ENCODE measurements around the gene RSAD2. TPM values are rescaled to one million over a fixed set of nuclear protein-coding genes. Genes with fewer than 3 reads are reported as not detected.
"Not testable (repeated sequence)": the region's sequence is repeated elsewhere in the genome, so short reads cannot be mapped to it uniquely, and the experiment has no call there.

Gene RSAD2
- total RNA-seq, 1 donor from 2014 or later: 2.2 TPM

- H3K36me3 Mint-ChIP-seq (ENCODE audit: low read depth): peaks cover 11% of the 10 kb centered on the region
- DNase-seq (ENCODE audit: low spot score); H3K4me3 Mint-ChIP-seq; intact Hi-C loops (cut with micrococcal nuclease); H3K27me3 Mint-ChIP-seq (ENCODE audit: insufficient read depth); H3K9me3 Mint-ChIP-seq; H3K27ac Mint-ChIP-seq: not testable (repeated sequence)
- peaks cover 10% of the 10 kb centered on the region for H3K4me1 Mint-ChIP-seq (ENCODE audit: low read depth)
Observed at GRCh38 chr2:6935652-6936020, 58.1 kb downstream of the RSAD2 start.

- H3K36me3 Mint-ChIP-seq (ENCODE audit: low read depth): peaks cover 14% of the 10 kb centered on the region
- H3K27me3 Mint-ChIP-seq (ENCODE audit: insufficient read depth): no peaks in the 10 kb centered on the region
- intact Hi-C loops (cut with micrococcal nuclease): no loop called here
- no peak overlapping the region for H3K4me3 Mint-ChIP-seq
- peaks cover 10% of the 10 kb centered on the region for H3K4me1 Mint-ChIP-seq (ENCODE audit: low read depth)
- no peak overlapping the region for H3K27ac Mint-ChIP-seq
- peaks cover under 1% of the 10 kb centered on the region for H3K9me3 Mint-ChIP-seq
- no peak for DNase-seq (ENCODE audit: low spot score)
Observed at GRCh38 chr2:6937157-6937556, 59.6 kb downstream of the RSAD2 start.

- H3K36me3 Mint-ChIP-seq (ENCODE audit: low read depth): peaks cover 15% of the 10 kb centered on the region
- no peak overlapping the region for H3K27ac Mint-ChIP-seq
- no peak overlapping the region for H3K4me3 Mint-ChIP-seq
- no peak for DNase-seq (ENCODE audit: low spot score)
- intact Hi-C loops (cut with micrococcal nuclease): no loop called here
- H3K4me1 Mint-ChIP-seq (ENCODE audit: low read depth): peaks cover 10% of the 10 kb centered on the region
- no peaks in the 10 kb centered on the region for H3K27me3 Mint-ChIP-seq (ENCODE audit: insufficient read depth)
- no peaks in the 10 kb centered on the region for H3K9me3 Mint-ChIP-seq
Observed at GRCh38 chr2:6937582-6937981, 60.0 kb downstream of the RSAD2 start.

- peaks cover 28% of the 10 kb centered on the region for H3K36me3 Mint-ChIP-seq (ENCODE audit: low read depth)
- no peaks in the 10 kb centered on the region for H3K27me3 Mint-ChIP-seq (ENCODE audit: insufficient read depth)
- no peak overlapping the region for H3K27ac Mint-ChIP-seq
- no peak overlapping the region for H3K4me3 Mint-ChIP-seq
- DNase-seq (ENCODE audit: low spot score): no peak
- intact Hi-C loops (cut with micrococcal nuclease): no loop called here
- no peaks in the 10 kb centered on the region for H3K9me3 Mint-ChIP-seq
- H3K4me1 Mint-ChIP-seq (ENCODE audit: low read depth): peaks cover 23% of the 10 kb centered on the region
Observed at GRCh38 chr2:6939071-6939470, 61.5 kb downstream of the RSAD2 start.

DNA sequence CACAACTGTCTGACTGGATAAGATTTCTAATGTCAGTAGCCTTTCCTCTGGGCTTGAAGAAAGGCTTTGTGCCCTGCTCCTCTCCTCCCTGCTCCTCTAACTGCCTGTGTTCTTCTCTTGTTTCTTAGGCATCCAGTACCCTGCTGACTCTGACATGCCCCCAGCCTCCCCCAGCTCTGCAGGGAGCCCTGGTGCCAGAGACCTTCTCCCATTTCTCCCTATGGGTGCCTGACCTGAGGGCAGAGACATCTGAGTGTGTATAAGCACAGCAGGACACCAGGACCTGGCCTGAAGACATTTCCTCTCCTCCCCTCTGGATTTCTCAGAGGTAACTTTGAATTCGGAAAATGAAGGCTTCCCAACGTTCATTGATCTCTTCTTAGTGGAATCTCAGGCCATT lies 63.2 kb downstream of the RSAD2 start:
- Mint-ChIP-seq H3K36me3 (ENCODE audit: low read depth) (peaks cover 31% of the 10 kb centered on the region), H3K9me3 (no peaks in the 10 kb centered on the region), H3K4me3 (no peak overlapping the region), H3K27me3 (ENCODE audit: insufficient read depth) (no peaks in the 10 kb centered on the region), H3K4me1 (ENCODE audit: low read depth) (peaks cover 27% of the 10 kb centered on the region), H3K27ac (no peak overlapping the region)
- DNase-seq (ENCODE audit: low spot score): no peak
- intact Hi-C loops (cut with micrococcal nuclease): no loop called here

DNA sequence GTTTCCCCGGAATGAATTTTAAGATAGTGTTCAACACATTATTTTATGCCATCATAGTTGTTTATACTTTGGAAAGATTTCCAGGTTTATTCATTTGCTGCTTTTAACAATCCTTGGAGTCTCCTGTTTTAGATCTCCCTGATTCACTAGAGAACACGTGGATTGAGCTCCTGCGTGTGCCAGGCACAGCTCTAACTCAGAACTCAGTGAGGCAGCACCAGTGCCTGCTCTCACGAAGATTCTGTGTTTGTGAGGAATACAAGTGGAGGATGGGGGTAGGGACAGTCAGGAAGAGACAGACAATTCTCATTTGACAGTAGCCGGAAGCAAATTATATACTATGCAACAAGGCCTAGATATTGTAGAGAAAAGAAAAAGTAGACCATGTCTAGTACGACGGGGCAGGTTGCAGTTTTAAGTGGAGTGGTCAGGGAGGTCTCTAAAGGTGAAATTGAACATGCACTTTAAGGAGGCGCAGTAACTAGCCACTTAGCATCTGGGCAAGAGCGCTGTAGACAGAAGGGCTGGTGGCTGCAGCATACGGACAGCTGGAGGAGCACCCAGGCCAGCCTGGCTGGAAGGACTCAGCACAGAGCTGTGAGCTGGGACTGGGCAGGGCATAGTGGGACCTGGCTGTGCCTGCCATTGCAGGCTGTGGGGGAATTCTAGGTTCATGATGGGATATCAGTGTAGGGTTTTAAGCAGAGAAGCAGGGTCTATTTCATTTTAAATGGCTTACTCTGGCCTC lies 63.9 kb downstream of the RSAD2 start:
- Mint-ChIP-seq H3K36me3 (ENCODE audit: low read depth) (peaks cover 31% of the 10 kb centered on the region), H3K4me1 (ENCODE audit: low read depth) (peaks cover 29% of the 10 kb centered on the region), H3K27ac (no peak overlapping the region), H3K27me3 (ENCODE audit: insufficient read depth) (no peaks in the 10 kb centered on the region), H3K9me3 (no peaks in the 10 kb centered on the region), H3K4me3 (no peak overlapping the region)
- intact Hi-C loops (cut with micrococcal nuclease): no loop called here
- no peak for DNase-seq (ENCODE audit: low spot score)

DNA sequence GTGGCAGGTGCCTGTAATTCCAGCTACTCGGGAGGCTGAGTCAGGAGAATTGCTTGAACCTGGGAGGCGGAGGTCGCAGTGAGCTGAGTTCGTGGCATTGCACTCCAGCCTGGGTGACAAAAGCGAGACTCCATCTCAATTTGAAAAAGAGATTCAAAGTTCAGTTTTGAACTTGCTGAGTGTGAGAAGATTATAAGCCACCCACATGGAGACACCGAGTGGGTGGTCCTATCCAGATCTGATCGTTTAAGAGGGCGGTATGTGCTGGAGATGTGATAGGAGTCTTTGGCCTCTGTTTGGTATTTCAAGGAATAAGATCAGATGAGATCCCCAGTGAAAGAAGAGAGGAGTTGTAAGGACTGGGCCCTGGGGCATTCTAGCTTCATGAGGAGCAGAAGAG lies 65.3 kb downstream of the RSAD2 start:
- Mint-ChIP-seq H3K4me1 (ENCODE audit: low read depth) (peaks cover 31% of the 10 kb centered on the region), H3K9me3 (no peaks in the 10 kb centered on the region), H3K36me3 (ENCODE audit: low read depth) (peaks cover 31% of the 10 kb centered on the region), H3K27ac (peak overlapping the region; percentile 10), H3K27me3 (ENCODE audit: insufficient read depth) (no peaks in the 10 kb centered on the region), H3K4me3 (no peak overlapping the region)
- no peak for DNase-seq (ENCODE audit: low spot score)
- intact Hi-C loops (cut with micrococcal nuclease): no loop called here

- DNase-seq (ENCODE audit: low spot score): no peak
- H3K4me1 Mint-ChIP-seq (ENCODE audit: low read depth): peaks cover 37% of the 10 kb centered on the region
- H3K9me3 Mint-ChIP-seq: no peaks in the 10 kb centered on the region
- H3K4me3 Mint-ChIP-seq: no peak overlapping the region
- peak overlapping the region; percentile 10 for H3K27ac Mint-ChIP-seq
- no peaks in the 10 kb centered on the region for H3K27me3 Mint-ChIP-seq (ENCODE audit: insufficient read depth)
- intact Hi-C loops (cut with micrococcal nuclease): no loop called here
- H3K36me3 Mint-ChIP-seq (ENCODE audit: low read depth): peaks cover 34% of the 10 kb centered on the region
Observed at GRCh38 chr2:6943523-6943922, 65.9 kb downstream of the RSAD2 start.

DNA sequence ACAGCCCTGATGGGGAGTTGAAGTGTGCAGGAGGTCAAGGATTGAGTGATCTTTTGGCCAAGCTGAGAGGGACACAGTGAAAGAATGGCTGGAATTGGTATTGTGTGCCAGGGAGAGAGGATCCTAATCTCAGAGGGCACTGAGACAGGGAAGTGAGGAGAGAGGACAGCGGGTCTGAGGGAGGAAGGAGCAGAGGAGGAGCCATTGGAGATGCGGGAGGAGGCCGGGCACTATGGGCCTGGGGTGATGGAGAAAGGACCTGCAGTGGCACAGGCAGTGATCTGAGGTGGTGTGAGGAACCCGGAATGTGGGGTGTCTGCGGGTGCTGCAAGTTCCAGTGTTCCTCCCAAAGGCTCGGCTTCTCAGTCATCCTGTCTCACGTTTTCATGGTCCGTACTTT lies 66.4 kb downstream of the RSAD2 start:
- intact Hi-C loops (cut with micrococcal nuclease): no loop called here
- Mint-ChIP-seq H3K27me3 (ENCODE audit: insufficient read depth) (no peaks in the 10 kb centered on the region), H3K9me3 (no peaks in the 10 kb centered on the region), H3K4me1 (ENCODE audit: low read depth) (peaks cover 41% of the 10 kb centered on the region), H3K4me3 (no peak overlapping the region), H3K27ac (peak overlapping the region; percentile 20), H3K36me3 (ENCODE audit: low read depth) (peaks cover 34% of the 10 kb centered on the region)
- no peak for DNase-seq (ENCODE audit: low spot score)

DNA sequence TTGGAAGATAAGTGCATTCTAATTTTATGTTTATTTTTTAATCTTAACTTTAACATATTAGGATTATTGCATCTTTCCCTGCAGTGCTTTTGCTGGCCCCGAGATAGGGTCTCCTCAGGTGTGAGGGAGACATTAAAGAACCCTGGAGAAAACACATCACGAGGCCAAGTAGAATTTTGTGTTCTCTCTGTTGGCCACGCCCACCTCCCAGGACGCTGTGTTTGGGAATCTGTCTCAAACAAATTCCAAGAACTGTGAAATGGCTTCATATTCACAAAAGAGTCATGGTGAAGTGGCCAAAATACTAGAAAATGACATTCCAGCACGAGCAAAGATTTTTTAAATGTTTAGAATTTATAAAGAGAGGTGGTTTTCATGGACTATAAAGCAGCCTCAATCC lies 67.0 kb downstream of the RSAD2 start:
- DNase-seq (ENCODE audit: low spot score): no peak
- H3K36me3 Mint-ChIP-seq (ENCODE audit: low read depth): peaks cover 34% of the 10 kb centered on the region

DNA sequence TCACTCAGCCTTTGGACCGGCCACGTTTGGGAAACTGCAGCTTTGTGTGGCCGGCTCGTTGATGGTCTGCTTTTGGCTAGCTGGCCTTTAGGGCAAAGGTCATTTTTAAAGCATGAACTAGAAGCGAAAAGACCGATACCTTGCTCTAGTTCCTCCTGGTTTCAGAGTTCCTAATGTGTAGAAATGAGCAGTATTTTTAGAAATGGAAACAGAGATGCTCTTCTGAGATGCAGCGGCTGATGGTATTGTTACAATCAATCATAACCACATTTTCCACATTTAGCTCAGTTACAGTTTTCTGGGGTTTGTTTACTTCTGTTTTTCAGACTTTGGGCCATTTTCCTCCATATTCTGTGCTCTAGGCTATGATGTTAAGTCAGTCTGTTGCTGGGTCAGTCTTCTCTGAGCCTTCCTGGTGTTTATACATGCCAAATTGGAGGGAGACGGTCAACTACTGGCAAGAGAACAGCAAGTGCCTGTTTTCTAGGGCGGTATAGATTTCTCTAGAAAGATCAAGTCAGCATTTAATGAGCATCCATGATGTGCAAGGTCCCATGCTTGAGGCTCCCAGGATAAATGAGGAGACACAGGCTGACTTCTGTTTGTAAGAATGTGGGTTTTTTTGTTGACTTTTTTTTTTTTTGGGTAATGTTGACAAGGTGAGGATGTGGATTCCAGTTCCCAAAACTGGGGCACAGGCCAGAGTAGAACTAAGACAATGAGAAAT lies 67.7 kb downstream of the RSAD2 start:
- Mint-ChIP-seq H3K27ac (peak overlapping the region; percentile 80), H3K4me1 (ENCODE audit: low read depth) (peaks cover 46% of the 10 kb centered on the region), H3K4me3 (peak overlapping the region; percentile 23), H3K9me3 (no peaks in the 10 kb centered on the region), H3K36me3 (ENCODE audit: low read depth) (peaks cover 36% of the 10 kb centered on the region), H3K27me3 (ENCODE audit: insufficient read depth) (no peaks in the 10 kb centered on the region)
- intact Hi-C loops (cut with micrococcal nuclease): no loop called here
- DNase-seq (ENCODE audit: low spot score): no peak

More for the DNA sequence above, 67.0 kb downstream of the RSAD2 start:
- peaks cover 42% of the 10 kb centered on the region for H3K4me1 Mint-ChIP-seq (ENCODE audit: low read depth)
- H3K27me3 Mint-ChIP-seq (ENCODE audit: insufficient read depth): no peaks in the 10 kb centered on the region
- H3K9me3 Mint-ChIP-seq: no peaks in the 10 kb centered on the region
- intact Hi-C loops (cut with micrococcal nuclease): no loop called here
- no peak overlapping the region for H3K27ac Mint-ChIP-seq
- no peak overlapping the region for H3K4me3 Mint-ChIP-seq

- no peaks in the 10 kb centered on the region for H3K27me3 Mint-ChIP-seq (ENCODE audit: insufficient read depth)
- H3K36me3 Mint-ChIP-seq (ENCODE audit: low read depth): peaks cover 35% of the 10 kb centered on the region
- H3K4me1 Mint-ChIP-seq (ENCODE audit: low read depth): peaks cover 52% of the 10 kb centered on the region
- intact Hi-C loops (cut with micrococcal nuclease): loop anchor here (2.0 kb wide), 1 partner anchor 37 kb away; no protein-coding TSS in a partner anchor
- H3K4me3 Mint-ChIP-seq: no peak overlapping the region
- DNase-seq (ENCODE audit: low spot score): no peak
- H3K27ac Mint-ChIP-seq: peak overlapping the region; percentile 80
- H3K9me3 Mint-ChIP-seq: no peaks in the 10 kb centered on the region
Observed at GRCh38 chr2:6945821-6946220, 68.2 kb downstream of the RSAD2 start.

GRCh38 chr2:6946722-6947121 lies 69.1 kb downstream of the RSAD2 start:
- intact Hi-C loops (cut with micrococcal nuclease): loop anchor here (2.0 kb wide), 1 partner anchor 38 kb away; no protein-coding TSS in a partner anchor
- DNase-seq (ENCODE audit: low spot score): no peak
- no peak overlapping the region for H3K27ac Mint-ChIP-seq
- peaks cover 30% of the 10 kb centered on the region for H3K36me3 Mint-ChIP-seq (ENCODE audit: low read depth)
- H3K27me3 Mint-ChIP-seq (ENCODE audit: insufficient read depth): no peaks in the 10 kb centered on the region
- H3K4me3 Mint-ChIP-seq: no peak overlapping the region
- no peaks in the 10 kb centered on the region for H3K9me3 Mint-ChIP-seq
- peaks cover 59% of the 10 kb centered on the region for H3K4me1 Mint-ChIP-seq (ENCODE audit: low read depth)

All from activated T-helper 1 cell treated with anti-CD3 and anti-CD28 coated beads, Interleukin-12 subunit alpha, Interleukin-12 subunit beta, Interleukin-2, Interleukin-4 antibody, amounts not matched to agents 30 ng/mL and 10 ng/mL and 1 ng/mL, durations not matched to agents 14 hours and 24 hours and 36 hours (primary cell).